K562 (cell line): ENCODE data around the gene INPP5E. TPM values are rescaled to one million over a fixed set of nuclear protein-coding genes. Genes with fewer than 3 reads are reported as not detected.

Source experiments
- CBX1 ChIP-seq: sonication (generic); IDR thresholded peaks from 2 replicates; pipeline ENCODE4 v1.6.1; 2016; ENCODE audit warnings: antibody characterized with exemption, low read depth, mild to moderate bottlenecking
- CXXC5 ChIP-seq: fragments of 250-450 bp; sonication (Bioruptor Pico); IDR thresholded peaks from 2 replicates; pipeline ENCODE4 v1.8.0; 2022; ENCODE audit warnings: inconsistent platforms, mild to moderate bottlenecking, moderate library complexity
- GABPB1 ChIP-seq: sonication (generic); formaldehyde crosslinking; IDR thresholded peaks from 2 replicates; pipeline ENCODE4 v1.8.0; 2022; ENCODE audit warnings: mild to moderate bottlenecking, missing genetic modification reagents
- ZBTB1 ChIP-seq: sonication (generic); formaldehyde crosslinking; IDR thresholded peaks from 2 replicates; pipeline ENCODE4 v1.8.1; 2023; ENCODE audit warnings: missing genetic modification reagents, low read depth, mild to moderate bottlenecking, borderline replicate concordance
- ZNF23 ChIP-seq: fragments of 250-450 bp; sonication (Bioruptor Pico); IDR thresholded peaks from 2 replicates; pipeline ENCODE4 v1.4.0; 2020; ENCODE audit warnings: mild to moderate bottlenecking
- ZNF3 ChIP-seq: fragments of 250-450 bp; sonication (Bioruptor Pico); IDR thresholded peaks from 2 replicates; pipeline ENCODE4 v1.5.0; 2021; ENCODE audit warnings: mild to moderate bottlenecking, moderate library complexity
- ZNF41 ChIP-seq: fragments of 250-450 bp; sonication (Bioruptor Pico); conservative IDR thresholded peaks from 2 replicates; pipeline ENCODE4 v1.4.0; 2020; ENCODE audit warnings: mild to moderate bottlenecking
- polyA plus RNA-seq, 8 experiments: library from polyadenylated mRNA; depleted of rRNA in 4 of 8; stranded (reverse) in 5 of 8; unstranded in 3 of 8; fragments of >200 nt; fragmentation: Nextera tagmentation in 2 of 8; fragmentation: Illumina TruSeq in 1 of 8; extraction: Ambion mirVana in 2 of 8; extraction: Trizol in 1 of 8; gene quantifications; 2 replicates each; pipeline versions ENCODE4 v1.2.1 to v1.2.3, GENCODE V29; 2011 to 2014; ENCODE audit warnings: inconsistent platforms in 1 of 8, missing spikeins in 1 of 8
- total RNA-seq, 7 experiments: library from RNA; depleted of rRNA in 6 of 7; stranded (reverse); fragments of >200 nt in 6 of 7; fragmentation: Illumina TruSeq in 2 of 7; extraction: Trizol in 2 of 7; gene quantifications; 2 replicates each; pipeline versions ENCODE4 v1.2.1 to v1.2.3, GENCODE V29; 2011 to 2021; ENCODE audit warnings: low replicate concordance in 1 of 7
- TF ChIP-seq, protein P1 (sequence below): fragments of 450-650 bp; IDR thresholded peaks from 2 replicates; pipeline ENCODE4 v1.6.1; 2016; ENCODE audit warnings: borderline replicate concordance
- TF ChIP-seq, protein P2 (sequence below), 2 experiments: fragments of 450-650 bp; formaldehyde crosslinking in 1 of 2; IDR thresholded peaks; 2 replicates each; pipeline versions ENCODE4 v1.4.0 to v1.6.1; 2014 to 2020; ENCODE audit warnings: mild to moderate bottlenecking in 2 of 2, borderline replicate concordance in 1 of 2, low read depth in 1 of 2
- TF ChIP-seq, protein P3 (sequence below), 2 experiments: fragments of 450-650 bp in 1 of 2; sonication (generic) in 1 of 2; formaldehyde crosslinking in 1 of 2; IDR thresholded peaks in 1 of 2; conservative IDR thresholded peaks in 1 of 2; 2 replicates each; pipeline versions ENCODE4 v1.6.1 to v1.8.1; 2016 to 2023; ENCODE audit warnings: mild to moderate bottlenecking in 2 of 2, moderate library complexity in 2 of 2, inconsistent platforms in 1 of 2, missing genetic modification reagents in 1 of 2
- TF ChIP-seq, protein P4 (sequence below): sonication (generic); formaldehyde crosslinking; IDR thresholded peaks from 2 replicates; pipeline ENCODE4 v1.8.0; 2023; ENCODE audit warnings: mild to moderate bottlenecking, missing genetic modification reagents

The INPP5E gene
- total and polyA plus RNA-seq, 9 of the 15 experiments (the other 6 are each of a cell fraction or from before 2014, with no cell fraction given) = 0.38 to 17.4 (median 4.9) TPM

DNA sequence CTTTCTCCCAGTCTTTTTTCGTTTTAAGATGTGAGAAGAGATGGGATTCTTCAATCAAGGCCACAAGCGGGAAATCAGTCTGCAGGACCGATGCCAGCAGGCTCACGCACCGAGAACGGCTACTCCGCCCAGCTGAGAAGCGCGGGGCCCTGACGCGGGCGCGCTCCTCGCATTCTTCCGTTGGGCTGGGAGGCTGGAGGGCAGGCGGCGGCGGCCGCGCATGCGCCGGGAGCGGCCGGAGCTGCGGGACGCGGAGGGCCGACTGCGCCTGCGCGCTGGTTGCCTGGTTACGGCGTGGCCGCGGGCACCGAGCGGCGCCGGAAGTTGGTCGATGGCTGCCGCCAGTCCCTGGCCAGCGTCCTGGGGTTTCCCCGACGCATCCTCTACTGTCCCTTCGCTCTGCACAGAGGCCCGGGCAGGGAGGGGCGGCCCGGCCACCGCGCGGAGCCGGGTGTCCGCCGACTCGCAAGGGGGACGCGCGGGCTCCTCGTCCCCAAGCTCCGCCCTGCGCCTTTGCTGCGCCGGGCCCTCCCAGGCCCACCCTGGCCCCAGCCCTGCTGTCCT lies 44.0 kb upstream of the INPP5E start (continued):
- TF ChIP-seq, protein P1, sequence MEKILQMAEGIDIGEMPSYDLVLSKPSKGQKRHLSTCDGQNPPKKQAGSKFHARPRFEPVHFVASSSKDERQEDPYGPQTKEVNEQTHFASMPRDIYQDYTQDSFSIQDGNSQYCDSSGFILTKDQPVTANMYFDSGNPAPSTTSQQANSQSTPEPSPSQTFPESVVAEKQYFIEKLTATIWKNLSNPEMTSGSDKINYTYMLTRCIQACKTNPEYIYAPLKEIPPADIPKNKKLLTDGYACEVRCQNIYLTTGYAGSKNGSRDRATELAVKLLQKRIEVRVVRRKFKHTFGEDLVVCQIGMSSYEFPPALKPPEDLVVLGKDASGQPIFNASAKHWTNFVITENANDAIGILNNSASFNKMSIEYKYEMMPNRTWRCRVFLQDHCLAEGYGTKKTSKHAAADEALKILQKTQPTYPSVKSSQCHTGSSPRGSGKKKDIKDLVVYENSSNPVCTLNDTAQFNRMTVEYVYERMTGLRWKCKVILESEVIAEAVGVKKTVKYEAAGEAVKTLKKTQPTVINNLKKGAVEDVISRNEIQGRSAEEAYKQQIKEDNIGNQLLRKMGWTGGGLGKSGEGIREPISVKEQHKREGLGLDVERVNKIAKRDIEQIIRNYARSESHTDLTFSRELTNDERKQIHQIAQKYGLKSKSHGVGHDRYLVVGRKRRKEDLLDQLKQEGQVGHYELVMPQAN = peak; percentile 72; the same call in 1 of the 2 replicates
- peak; percentile 78; the same call in 1 of the 2 replicates for TF ChIP-seq GABPB1 (CRISPR knock-in tag)
- peak; percentile 59; the same call in 1 of the 2 replicates for TF ChIP-seq ZBTB1 (CRISPR knock-in tag)
- TF ChIP-seq, protein P2, sequence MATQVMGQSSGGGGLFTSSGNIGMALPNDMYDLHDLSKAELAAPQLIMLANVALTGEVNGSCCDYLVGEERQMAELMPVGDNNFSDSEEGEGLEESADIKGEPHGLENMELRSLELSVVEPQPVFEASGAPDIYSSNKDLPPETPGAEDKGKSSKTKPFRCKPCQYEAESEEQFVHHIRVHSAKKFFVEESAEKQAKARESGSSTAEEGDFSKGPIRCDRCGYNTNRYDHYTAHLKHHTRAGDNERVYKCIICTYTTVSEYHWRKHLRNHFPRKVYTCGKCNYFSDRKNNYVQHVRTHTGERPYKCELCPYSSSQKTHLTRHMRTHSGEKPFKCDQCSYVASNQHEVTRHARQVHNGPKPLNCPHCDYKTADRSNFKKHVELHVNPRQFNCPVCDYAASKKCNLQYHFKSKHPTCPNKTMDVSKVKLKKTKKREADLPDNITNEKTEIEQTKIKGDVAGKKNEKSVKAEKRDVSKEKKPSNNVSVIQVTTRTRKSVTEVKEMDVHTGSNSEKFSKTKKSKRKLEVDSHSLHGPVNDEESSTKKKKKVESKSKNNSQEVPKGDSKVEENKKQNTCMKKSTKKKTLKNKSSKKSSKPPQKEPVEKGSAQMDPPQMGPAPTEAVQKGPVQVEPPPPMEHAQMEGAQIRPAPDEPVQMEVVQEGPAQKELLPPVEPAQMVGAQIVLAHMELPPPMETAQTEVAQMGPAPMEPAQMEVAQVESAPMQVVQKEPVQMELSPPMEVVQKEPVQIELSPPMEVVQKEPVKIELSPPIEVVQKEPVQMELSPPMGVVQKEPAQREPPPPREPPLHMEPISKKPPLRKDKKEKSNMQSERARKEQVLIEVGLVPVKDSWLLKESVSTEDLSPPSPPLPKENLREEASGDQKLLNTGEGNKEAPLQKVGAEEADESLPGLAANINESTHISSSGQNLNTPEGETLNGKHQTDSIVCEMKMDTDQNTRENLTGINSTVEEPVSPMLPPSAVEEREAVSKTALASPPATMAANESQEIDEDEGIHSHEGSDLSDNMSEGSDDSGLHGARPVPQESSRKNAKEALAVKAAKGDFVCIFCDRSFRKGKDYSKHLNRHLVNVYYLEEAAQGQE (IDR thresholded peaks at IDR 0.05; ENCODE audit: borderline replicate concordance) = no peak
- TF ChIP-seq, protein P2 (CRISPR knock-in tag; IDR thresholded peaks at IDR 0.05; ENCODE audit: low read depth) = 0 out of 2 replicates have a peak, but pooled peaks have one; percentile 51
- TF ChIP-seq ZNF3 (CRISPR knock-in tag) = no peak
- TF ChIP-seq ZNF23 (CRISPR knock-in tag) = no peak
- TF ChIP-seq ZNF41 (CRISPR knock-in tag) = no peak
- TF ChIP-seq CBX1 = peak; percentile 52; the same call in 1 of the 2 replicates
- TF ChIP-seq, protein P3, sequence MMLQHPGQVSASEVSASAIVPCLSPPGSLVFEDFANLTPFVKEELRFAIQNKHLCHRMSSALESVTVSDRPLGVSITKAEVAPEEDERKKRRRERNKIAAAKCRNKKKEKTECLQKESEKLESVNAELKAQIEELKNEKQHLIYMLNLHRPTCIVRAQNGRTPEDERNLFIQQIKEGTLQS (IDR thresholded peaks at IDR 0.05) = no peak
- TF ChIP-seq, protein P3 (CRISPR knock-in tag; conservative IDR thresholded peaks at IDR 0.05) = 0 out of 2 replicates have a peak, but pooled peaks have one; percentile 24
- peak; percentile 81 for TF ChIP-seq CXXC5 (CRISPR knock-in tag)
- TF ChIP-seq, protein P4, sequence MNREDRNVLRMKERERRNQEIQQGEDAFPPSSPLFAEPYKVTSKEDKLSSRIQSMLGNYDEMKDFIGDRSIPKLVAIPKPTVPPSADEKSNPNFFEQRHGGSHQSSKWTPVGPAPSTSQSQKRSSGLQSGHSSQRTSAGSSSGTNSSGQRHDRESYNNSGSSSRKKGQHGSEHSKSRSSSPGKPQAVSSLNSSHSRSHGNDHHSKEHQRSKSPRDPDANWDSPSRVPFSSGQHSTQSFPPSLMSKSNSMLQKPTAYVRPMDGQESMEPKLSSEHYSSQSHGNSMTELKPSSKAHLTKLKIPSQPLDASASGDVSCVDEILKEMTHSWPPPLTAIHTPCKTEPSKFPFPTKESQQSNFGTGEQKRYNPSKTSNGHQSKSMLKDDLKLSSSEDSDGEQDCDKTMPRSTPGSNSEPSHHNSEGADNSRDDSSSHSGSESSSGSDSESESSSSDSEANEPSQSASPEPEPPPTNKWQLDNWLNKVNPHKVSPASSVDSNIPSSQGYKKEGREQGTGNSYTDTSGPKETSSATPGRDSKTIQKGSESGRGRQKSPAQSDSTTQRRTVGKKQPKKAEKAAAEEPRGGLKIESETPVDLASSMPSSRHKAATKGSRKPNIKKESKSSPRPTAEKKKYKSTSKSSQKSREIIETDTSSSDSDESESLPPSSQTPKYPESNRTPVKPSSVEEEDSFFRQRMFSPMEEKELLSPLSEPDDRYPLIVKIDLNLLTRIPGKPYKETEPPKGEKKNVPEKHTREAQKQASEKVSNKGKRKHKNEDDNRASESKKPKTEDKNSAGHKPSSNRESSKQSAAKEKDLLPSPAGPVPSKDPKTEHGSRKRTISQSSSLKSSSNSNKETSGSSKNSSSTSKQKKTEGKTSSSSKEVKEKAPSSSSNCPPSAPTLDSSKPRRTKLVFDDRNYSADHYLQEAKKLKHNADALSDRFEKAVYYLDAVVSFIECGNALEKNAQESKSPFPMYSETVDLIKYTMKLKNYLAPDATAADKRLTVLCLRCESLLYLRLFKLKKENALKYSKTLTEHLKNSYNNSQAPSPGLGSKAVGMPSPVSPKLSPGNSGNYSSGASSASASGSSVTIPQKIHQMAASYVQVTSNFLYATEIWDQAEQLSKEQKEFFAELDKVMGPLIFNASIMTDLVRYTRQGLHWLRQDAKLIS (CRISPR knock-in tag) = peak; percentile 25; the same call in 1 of the 2 replicates
